ENCODE data around the gene GGCT. TPM values are rescaled to one million over a fixed set of nuclear protein-coding genes. Genes with fewer than 3 reads are reported as not detected.
A peak's percentile ranks its signal among the peaks of the same experiment; 100 is the strongest.
"Not testable (repeated sequence)": the region's sequence is repeated elsewhere in the genome, so short reads cannot be mapped to it uniquely, and the experiment has no call there.

The GGCT gene
- total RNA-seq, 3 donors from 2014 or later (not counting 1 experiment from before 2014, with no cell fraction given), result 8.7 to 10.8 (median 9.2) TPM

- WGBS (ENCODE audit: insufficient coverage), result 100% methylated on average over 2 of the region's 2 CpGs
- H3K4me1 Mint-ChIP-seq, result no peaks in the 10 kb centered on the region
- ATAC-seq (no peak), DNase-seq (no peak)
- H3K4me3 Mint-ChIP-seq, result no peak overlapping the region
- H3K4me3 ChIP-seq (ENCODE audit: low read length), result no peak overlapping the region
- TF ChIP-seq, protein P1, sequence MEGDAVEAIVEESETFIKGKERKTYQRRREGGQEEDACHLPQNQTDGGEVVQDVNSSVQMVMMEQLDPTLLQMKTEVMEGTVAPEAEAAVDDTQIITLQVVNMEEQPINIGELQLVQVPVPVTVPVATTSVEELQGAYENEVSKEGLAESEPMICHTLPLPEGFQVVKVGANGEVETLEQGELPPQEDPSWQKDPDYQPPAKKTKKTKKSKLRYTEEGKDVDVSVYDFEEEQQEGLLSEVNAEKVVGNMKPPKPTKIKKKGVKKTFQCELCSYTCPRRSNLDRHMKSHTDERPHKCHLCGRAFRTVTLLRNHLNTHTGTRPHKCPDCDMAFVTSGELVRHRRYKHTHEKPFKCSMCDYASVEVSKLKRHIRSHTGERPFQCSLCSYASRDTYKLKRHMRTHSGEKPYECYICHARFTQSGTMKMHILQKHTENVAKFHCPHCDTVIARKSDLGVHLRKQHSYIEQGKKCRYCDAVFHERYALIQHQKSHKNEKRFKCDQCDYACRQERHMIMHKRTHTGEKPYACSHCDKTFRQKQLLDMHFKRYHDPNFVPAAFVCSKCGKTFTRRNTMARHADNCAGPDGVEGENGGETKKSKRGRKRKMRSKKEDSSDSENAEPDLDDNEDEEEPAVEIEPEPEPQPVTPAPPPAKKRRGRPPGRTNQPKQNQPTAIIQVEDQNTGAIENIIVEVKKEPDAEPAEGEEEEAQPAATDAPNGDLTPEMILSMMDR (IDR thresholded peaks at IDR 0.05), result no peak
- no peaks in the 10 kb centered on the region for H3K9me3 Mint-ChIP-seq
- H3K36me3 ChIP-seq (ENCODE audit: control insufficient read depth, insufficient read depth, low read length), result no peaks in the 10 kb centered on the region
- no peaks in the 10 kb centered on the region for H3K27me3 ChIP-seq (ENCODE audit: control insufficient read depth, insufficient read depth, low read length)
- no peaks in the 10 kb centered on the region for H3K36me3 Mint-ChIP-seq
- H3K9me3 ChIP-seq (ENCODE audit: control insufficient read depth, insufficient read depth, low read length), result no peaks in the 10 kb centered on the region
- H3K27me3 Mint-ChIP-seq (ENCODE audit: low read depth in 2 of 2), result no peaks in the 10 kb centered on the region
- no peak overlapping the region for H3K27ac ChIP-seq (ENCODE audit: low read length)
- intact Hi-C loops (cut with micrococcal nuclease), result no loop called here
- H3K4me1 ChIP-seq (ENCODE audit: control insufficient read depth, insufficient read depth, low read length), result no peaks in the 10 kb centered on the region
- H3K27ac Mint-ChIP-seq, result no peak overlapping the region
These were observed 6.9 kb upstream of the GGCT start for GRCh38 chr7:30511494-30511893.

DNA sequence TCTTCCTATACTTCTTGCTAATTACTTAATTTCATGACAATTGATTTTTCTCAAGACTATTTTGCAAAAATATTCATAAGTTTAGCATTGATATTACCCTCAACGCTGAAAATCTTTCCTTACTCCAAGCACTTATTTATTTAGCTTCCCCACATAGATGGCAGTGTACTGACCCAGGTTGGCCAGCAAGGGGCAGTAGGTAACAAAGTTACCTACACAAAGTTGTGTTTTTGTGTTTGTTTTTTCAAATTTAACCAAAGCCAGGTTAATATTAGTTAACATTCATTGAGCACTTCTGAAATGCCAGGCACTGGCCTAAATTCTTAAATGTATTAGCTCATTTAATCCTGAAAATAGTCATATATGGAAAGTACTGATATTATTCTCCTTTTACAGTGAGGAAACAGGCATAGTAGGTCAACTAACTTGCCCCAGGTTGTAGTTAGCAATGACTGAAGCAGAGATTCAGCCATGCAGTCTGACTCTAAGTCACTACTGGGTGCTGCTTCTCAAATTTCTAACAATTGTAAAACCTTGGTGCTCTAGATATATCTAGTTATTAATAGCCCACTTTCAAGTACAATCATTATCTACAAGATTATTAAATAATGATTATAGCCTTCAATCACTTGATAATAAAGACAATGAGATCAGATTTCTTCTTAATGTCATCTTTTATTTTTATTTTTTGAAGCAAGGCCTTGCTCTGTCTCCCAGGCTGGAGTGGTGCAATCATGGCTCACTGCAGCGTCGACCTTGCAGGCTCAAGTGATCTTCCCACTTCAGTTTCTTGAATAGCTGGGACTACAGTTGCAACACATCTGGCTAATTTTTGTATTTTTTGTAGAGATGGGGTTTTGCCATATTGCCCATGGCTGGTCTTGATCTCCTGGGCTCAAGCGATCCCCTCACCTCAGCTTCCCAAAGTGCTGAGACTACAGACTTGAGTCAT lies 5.8 kb upstream of the GGCT start:
- Histone ChIP-seq H3K9me3 (ENCODE audit: control insufficient read depth, insufficient read depth, low read length) (no peaks in the 10 kb centered on the region), H3K36me3 (ENCODE audit: control insufficient read depth, insufficient read depth, low read length) (no peaks in the 10 kb centered on the region), H3K4me1 (ENCODE audit: control insufficient read depth, insufficient read depth, low read length) (no peaks in the 10 kb centered on the region), H3K4me3 (ENCODE audit: low read length) (no peak overlapping the region), H3K27me3 (ENCODE audit: control insufficient read depth, insufficient read depth, low read length) (no peaks in the 10 kb centered on the region), H3K27ac (ENCODE audit: low read length) (no peak overlapping the region)
- DNase-seq, result peak in 1 of 2 donors; percentile 63
- intact Hi-C loops (cut with micrococcal nuclease), result loop anchor here (1.0 kb wide), 2 partner anchors 54 to 230 kb away; no protein-coding TSS in a partner anchor
- Mint-ChIP-seq H3K4me1 (peaks cover 2 to 3% of the 10 kb centered on the region in 2 donors), H3K4me3 (no peak overlapping the region), H3K27ac (no peak overlapping the region), H3K27me3 (ENCODE audit: low read depth in 2 of 2) (no peaks in the 10 kb centered on the region), H3K9me3 (no peaks in the 10 kb centered on the region), H3K36me3 (no peaks in the 10 kb centered on the region)
- TF ChIP-seq, protein P1 (IDR thresholded peaks at IDR 0.05), result peak; percentile 88
- WGBS (ENCODE audit: insufficient coverage), result 77% methylated on average over 4 of the region's 4 CpGs
- peak; percentile 63 to 84 (median 79) for ATAC-seq

- not testable (repeated sequence) for H3K9me3 ChIP-seq (ENCODE audit: control insufficient read depth, insufficient read depth, low read length); H3K9me3 Mint-ChIP-seq; H3K27me3 Mint-ChIP-seq (ENCODE audit: low read depth in 2 of 2); H3K27ac Mint-ChIP-seq; H3K27ac ChIP-seq (ENCODE audit: low read length); H3K36me3 Mint-ChIP-seq; H3K27me3 ChIP-seq (ENCODE audit: control insufficient read depth, insufficient read depth, low read length); ATAC-seq; H3K4me3 ChIP-seq (ENCODE audit: low read length); H3K4me1 ChIP-seq (ENCODE audit: control insufficient read depth, insufficient read depth, low read length); H3K4me3 Mint-ChIP-seq; DNase-seq; H3K36me3 ChIP-seq (ENCODE audit: control insufficient read depth, insufficient read depth, low read length)
- intact Hi-C loops (cut with micrococcal nuclease), result loop anchor here (10.0 kb wide), 2 partner anchors 345 to 485 kb away; partner anchors contain the start of genes FKBP14 and PLEKHA8
- peaks cover 9 to 10% of the 10 kb centered on the region in 2 donors for H3K4me1 Mint-ChIP-seq
- 84% methylated on average over 8 of the region's 9 CpGs for WGBS (ENCODE audit: insufficient coverage)
These were observed 4.7 kb upstream of the GGCT start for GRCh38 chr7:30509171-30509857.

DNA sequence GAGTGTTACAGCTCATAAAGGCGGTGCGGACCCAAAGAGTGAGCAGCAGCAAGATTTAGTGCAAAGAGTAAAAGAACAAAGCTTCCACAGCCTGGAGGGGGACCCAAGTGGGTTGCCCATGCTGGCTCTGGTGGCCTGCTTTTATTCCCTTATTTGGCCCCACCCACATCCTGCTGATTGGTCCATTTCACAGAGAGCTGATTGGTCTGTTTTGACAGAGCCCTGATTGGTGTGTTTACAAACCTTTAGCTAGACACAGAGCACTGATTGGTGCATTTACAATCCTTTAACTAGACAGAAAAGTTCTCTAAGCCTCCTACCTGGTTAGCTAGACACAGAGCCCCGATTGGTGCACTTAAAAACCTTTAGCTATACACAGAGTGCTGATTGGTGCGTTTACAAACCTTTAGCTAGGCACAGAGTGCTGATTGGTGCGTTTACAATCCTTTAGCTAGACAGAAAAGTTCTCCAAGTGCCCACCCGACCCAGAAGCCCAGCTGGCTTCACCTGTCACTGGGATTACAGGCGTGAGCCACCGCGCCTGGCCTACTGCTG lies 2.8 kb upstream of the GGCT start:
- not testable (repeated sequence) for H3K27me3 Mint-ChIP-seq (ENCODE audit: low read depth in 2 of 2); DNase-seq; H3K27ac ChIP-seq (ENCODE audit: low read length); H3K4me3 ChIP-seq (ENCODE audit: low read length); H3K27ac Mint-ChIP-seq; H3K9me3 Mint-ChIP-seq; H3K36me3 ChIP-seq (ENCODE audit: control insufficient read depth, insufficient read depth, low read length); H3K27me3 ChIP-seq (ENCODE audit: control insufficient read depth, insufficient read depth, low read length); H3K36me3 Mint-ChIP-seq; H3K4me3 Mint-ChIP-seq; ATAC-seq; H3K9me3 ChIP-seq (ENCODE audit: control insufficient read depth, insufficient read depth, low read length)
- intact Hi-C loops (cut with micrococcal nuclease), result loop anchor here (10.0 kb wide), 2 partner anchors 343 to 483 kb away; partner anchors contain the start of genes FKBP14 and PLEKHA8
- WGBS (ENCODE audit: insufficient coverage), result 97% methylated on average over 9 of the region's 9 CpGs
- peaks cover 15% of the 10 kb centered on the region for H3K4me1 ChIP-seq (ENCODE audit: control insufficient read depth, insufficient read depth, low read length)
- peaks cover 26 to 28% of the 10 kb centered on the region in 2 donors for H3K4me1 Mint-ChIP-seq

All from natural killer cell (primary cell).